Measurements from ENCODE around the gene ANKRD13D.

The ANKRD13D gene

GRCh38 chr11:67262731-67263675 is 26.1 kb upstream of the ANKRD13D start:
- FAIRE-seq: no peak

GRCh38 chr11:67264260-67264659 is 24.8 kb upstream of the ANKRD13D start:
- FAIRE-seq: no peak

GRCh38 chr11:67264877-67265632 is 24.0 kb upstream of the ANKRD13D start:
- FAIRE-seq: no peak

- no peak for FAIRE-seq
These were observed 23.3 kb upstream of the ANKRD13D start for GRCh38 chr11:67265633-67266448.

GRCh38 chr11:67266449-67267187 is 22.5 kb upstream of the ANKRD13D start, which contains the start of gene GRK2:
GRK2 (plus strand) TSS chr11:67266473; CDS start chr11:67266700, 227 bp downstream.
- no peak for FAIRE-seq

- FAIRE-seq: no peak
These were observed 21.7 kb upstream of the ANKRD13D start for GRCh38 chr11:67267188-67268080.

- FAIRE-seq: no peak
These were observed 20.8 kb upstream of the ANKRD13D start for GRCh38 chr11:67268081-67268961.

- no peak for FAIRE-seq
These were observed 20.2 kb upstream of the ANKRD13D start for GRCh38 chr11:67268962-67269268.

GRCh38 chr11:67269401-67270255 is 19.5 kb upstream of the ANKRD13D start:
- no peak for FAIRE-seq

GRCh38 chr11:67270256-67271204 is 18.6 kb upstream of the ANKRD13D start:
- FAIRE-seq: no peak

GRCh38 chr11:67271205-67271540 is 17.9 kb upstream of the ANKRD13D start:
- no peak for FAIRE-seq

- FAIRE-seq: no peak
These were observed 17.4 kb upstream of the ANKRD13D start for GRCh38 chr11:67271541-67272284.

- no peak for FAIRE-seq
These were observed 16.5 kb upstream of the ANKRD13D start for GRCh38 chr11:67272327-67273259.

- no peak for FAIRE-seq
These were observed 15.7 kb upstream of the ANKRD13D start for GRCh38 chr11:67273260-67273990.

Data from endometrium (tissue), 2 donors.